Mesendoderm (in vitro differentiated cells): ENCODE data around the gene OR10A2. TPM values are rescaled to one million over a fixed set of nuclear protein-coding genes. Genes with fewer than 3 reads are reported as not detected.
A peak's percentile ranks its signal among the peaks of the same experiment; 100 is the strongest.

Source experiments
- DNase-seq: peaks from one replicate; pipeline ENCODE4 v3.0.0; 2013
- H2AK5ac ChIP-seq: 2 replicates; pipeline ENCODE4 v1.6.1; 2013; ENCODE audit warnings: low read length, inconsistent platforms
- H2BK120ac ChIP-seq: 2 replicates; pipeline ENCODE4 v1.6.1; 2013; ENCODE audit warnings: low read depth, mild to moderate bottlenecking, low read length, moderate library complexity, mixed read lengths
- H2BK15ac ChIP-seq: replicated peaks from 2 replicates; pipeline ENCODE4 v1.6.1; 2013; ENCODE audit warnings: low read depth, mild to moderate bottlenecking, moderate library complexity
- H2BK5ac ChIP-seq: 2 replicates; pipeline ENCODE4 v1.6.1; 2013; ENCODE audit warnings: low read length, inconsistent platforms
- H3K18ac ChIP-seq: 2 replicates; pipeline ENCODE4 v1.6.1; 2013; ENCODE audit warnings: mild to moderate bottlenecking, low read length, mixed read lengths
- H3K23ac ChIP-seq: one replicate; pipeline ENCODE4 v1.6.1; 2013; ENCODE audit warnings: low read length
- H3K27ac ChIP-seq: 2 replicates; pipeline ENCODE4 v1.5.1; 2013; ENCODE audit warnings: low read depth, mild to moderate bottlenecking, inconsistent platforms, low read length, moderate library complexity
- H3K27me3 ChIP-seq: 2 replicates; pipeline ENCODE4 v1.6.1; 2013; ENCODE audit warnings: low read length, control low read depth, mild to moderate bottlenecking, inconsistent platforms; ENCODE audit not compliant: insufficient read depth, poor library complexity
- H3K36me3 ChIP-seq: 2 replicates; pipeline ENCODE4 v1.6.1; 2013; ENCODE audit warnings: low read length, inconsistent platforms; ENCODE audit not compliant: control insufficient read depth, insufficient read depth
- H3K4ac ChIP-seq: one replicate; pipeline ENCODE4 v1.6.1; 2013; ENCODE audit warnings: low read depth, mild to moderate bottlenecking, low read length, moderate library complexity
- H3K4me1 ChIP-seq: 2 replicates; pipeline ENCODE4 v1.6.1; 2013; ENCODE audit warnings: low read depth, low read length, inconsistent platforms; ENCODE audit not compliant: control insufficient read depth
- H3K4me2 ChIP-seq: 2 replicates; pipeline ENCODE4 v1.6.1; 2013; ENCODE audit warnings: low read length
- H3K4me3 ChIP-seq: 2 replicates; pipeline ENCODE4 v1.5.1; 2013; ENCODE audit warnings: mild to moderate bottlenecking, low read length
- H3K56ac ChIP-seq: one replicate; pipeline ENCODE4 v1.6.1; 2013; ENCODE audit warnings: low read length
- H3K79me1 ChIP-seq: 2 replicates; pipeline ENCODE4 v1.6.1; 2013; ENCODE audit warnings: low read length, inconsistent platforms
- H3K79me2 ChIP-seq: 2 replicates; pipeline ENCODE4 v1.6.1; 2013; ENCODE audit warnings: mild to moderate bottlenecking, low read length; ENCODE audit not compliant: control insufficient read depth, insufficient read depth
- H3K9ac ChIP-seq: 2 replicates; pipeline ENCODE4 v1.6.1; 2013; ENCODE audit warnings: low read length, inconsistent platforms
- H4K5ac ChIP-seq: one replicate; pipeline ENCODE4 v1.6.1; 2013; ENCODE audit warnings: low read length
- H4K8ac ChIP-seq: one replicate; pipeline ENCODE4 v1.6.1; 2013; ENCODE audit warnings: low read depth, mild to moderate bottlenecking, control low read depth, low read length, moderate library complexity
- WGBS: extraction: QIAGEN DNeasy Blood & Tissue Kit; methylation state at CpG from one replicate; pipeline ENCODE4 v1.1.7; 2013; ENCODE audit warnings: low lambda C conversion rate, missing lambda C conversion rate; ENCODE audit not compliant: insufficient coverage; ENCODE audit errors: extremely low coverage; 5-methylcytosine and 5-hydroxymethylcytosine counted together
- polyA plus RNA-seq, 2 experiments: library from polyadenylated mRNA; stranded (reverse); fragments of 200-250 nt; gene quantifications; one replicate each; pipeline ENCODE4 v1.2.3, GENCODE V29; 2013

OR10A2 gene
- not detected for polyA plus RNA-seq (2013, experiment 1 of 2)
- polyA plus RNA-seq (2013, experiment 2 of 2), result not detected

- peak; percentile 13 for DNase-seq
- WGBS, result no CpG with 5 or more reads among the region's 1 CpG
- no peak within 1 kb of the TSS for H3K9ac ChIP-seq
- no peak within 1 kb of the TSS for H3K27ac ChIP-seq
- no peak within 1 kb of the TSS for H4K5ac ChIP-seq
- no peaks in the 10 kb centered on the region for H3K27me3 ChIP-seq
- H3K4me3 ChIP-seq, result no peak within 1 kb of the TSS
- H3K79me2 ChIP-seq, result no peaks in the 10 kb centered on the region
- H3K23ac ChIP-seq, result no peak within 1 kb of the TSS
- H2BK5ac ChIP-seq, result no peak within 1 kb of the TSS
- no peak within 1 kb of the TSS for H2AK5ac ChIP-seq
- no peak within 1 kb of the TSS for H3K4ac ChIP-seq
- H3K4me2 ChIP-seq, result no peak within 1 kb of the TSS
- no peak within 1 kb of the TSS for H3K56ac ChIP-seq
- H3K79me1 ChIP-seq, result no peaks in the 10 kb centered on the region
- no peak within 1 kb of the TSS for H2BK15ac ChIP-seq
- H4K8ac ChIP-seq, result no peak within 1 kb of the TSS
- H2BK120ac ChIP-seq, result no peak within 1 kb of the TSS
- no peaks in the 10 kb centered on the region for H3K4me1 ChIP-seq
- no peaks in the 10 kb centered on the region for H3K36me3 ChIP-seq
- no peak within 1 kb of the TSS for H3K18ac ChIP-seq
Observed at GRCh38 chr11:6862961-6863360, at the start of gene OR10A2. Gene OR10A2, plus strand, starts transcription at chr11:6863057. Its CDS starts 6,698 bp downstream, at chr11:6869755.

DNA sequence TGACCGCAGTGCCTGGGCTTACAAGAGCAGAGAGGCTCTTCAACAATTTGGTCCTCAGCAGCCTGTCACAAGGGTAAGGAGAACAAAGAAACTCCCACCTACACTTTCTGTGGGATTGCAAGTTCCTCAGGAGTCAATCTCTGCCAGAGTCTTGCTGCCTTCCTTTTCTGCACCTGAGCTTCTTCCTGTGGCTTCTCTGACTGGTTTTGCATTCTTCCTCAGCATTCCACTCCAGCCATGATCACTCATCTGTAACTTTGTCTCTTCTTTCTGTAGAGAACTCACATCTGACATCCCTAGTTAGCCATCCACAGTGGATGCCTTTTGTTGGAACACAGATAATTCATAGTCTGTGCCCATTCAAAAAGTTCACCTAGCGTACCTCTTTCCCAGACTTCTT is 49.2 kb upstream of the OR10A2 start:
- Histone ChIP-seq H3K4ac (no peak overlapping the region), H3K79me2 (no peaks in the 10 kb centered on the region), H2AK5ac (no peak overlapping the region), H3K4me2 (no peak overlapping the region), H3K79me1 (no peaks in the 10 kb centered on the region), H3K36me3 (no peaks in the 10 kb centered on the region), H2BK5ac (no peak overlapping the region), H3K56ac (no peak overlapping the region), H3K9ac (no peak overlapping the region), H3K4me1 (no peaks in the 10 kb centered on the region), H3K18ac (no peak overlapping the region), H2BK15ac (no peak overlapping the region), H3K27ac (no peak overlapping the region), H3K27me3 (no peaks in the 10 kb centered on the region), H4K8ac (no peak overlapping the region), H3K23ac (no peak overlapping the region), H3K4me3 (no peak overlapping the region), H4K5ac (no peak overlapping the region), H2BK120ac (no peak overlapping the region)
- no CpG with 5 or more reads among the region's 2 CpGs for WGBS
- no peak for DNase-seq

DNA sequence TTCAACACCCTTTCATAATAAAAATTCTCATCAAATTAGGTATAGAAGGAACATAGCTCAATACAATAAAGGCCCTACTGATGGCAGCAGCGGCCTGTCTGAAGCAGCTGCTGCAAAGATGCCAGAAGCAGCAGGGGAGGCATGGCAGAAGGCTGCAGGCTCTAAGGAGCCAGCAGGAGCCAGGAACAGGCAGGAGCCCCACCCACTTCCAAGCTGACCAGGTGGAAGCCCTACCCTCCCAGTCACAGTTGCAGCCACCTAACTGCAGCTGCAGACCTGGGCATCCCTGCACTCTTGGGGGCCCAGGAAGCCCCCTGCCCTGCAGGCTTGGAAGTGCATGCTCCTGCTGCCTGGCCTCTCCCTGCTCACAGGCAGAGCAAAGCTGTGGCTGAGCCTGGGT is 45.2 kb upstream of the OR10A2 start:
- H3K9ac ChIP-seq, result no peak overlapping the region
- no peak overlapping the region for H3K18ac ChIP-seq
- H3K4me3 ChIP-seq, result no peak overlapping the region
- H3K36me3 ChIP-seq, result no peaks in the 10 kb centered on the region
- no peaks in the 10 kb centered on the region for H3K79me1 ChIP-seq
- H2AK5ac ChIP-seq, result no peak overlapping the region
- no peak overlapping the region for H3K23ac ChIP-seq
- no CpG with 5 or more reads among the region's 1 CpG for whole genome bisulfite sequencing
- H2BK120ac ChIP-seq, result no peak overlapping the region
- no peak overlapping the region for H2BK5ac ChIP-seq
- H3K4me2 ChIP-seq, result no peak overlapping the region
- no peaks in the 10 kb centered on the region for H3K27me3 ChIP-seq
- H3K4me1 ChIP-seq, result no peaks in the 10 kb centered on the region
- DNase-seq, result peak; percentile 82
- no peak overlapping the region for H4K5ac ChIP-seq
- no peaks in the 10 kb centered on the region for H3K79me2 ChIP-seq
- H3K4ac ChIP-seq, result no peak overlapping the region
- H3K27ac ChIP-seq, result no peak overlapping the region
- no peak overlapping the region for H4K8ac ChIP-seq
- no peak overlapping the region for H3K56ac ChIP-seq
- H2BK15ac ChIP-seq, result no peak overlapping the region

DNA sequence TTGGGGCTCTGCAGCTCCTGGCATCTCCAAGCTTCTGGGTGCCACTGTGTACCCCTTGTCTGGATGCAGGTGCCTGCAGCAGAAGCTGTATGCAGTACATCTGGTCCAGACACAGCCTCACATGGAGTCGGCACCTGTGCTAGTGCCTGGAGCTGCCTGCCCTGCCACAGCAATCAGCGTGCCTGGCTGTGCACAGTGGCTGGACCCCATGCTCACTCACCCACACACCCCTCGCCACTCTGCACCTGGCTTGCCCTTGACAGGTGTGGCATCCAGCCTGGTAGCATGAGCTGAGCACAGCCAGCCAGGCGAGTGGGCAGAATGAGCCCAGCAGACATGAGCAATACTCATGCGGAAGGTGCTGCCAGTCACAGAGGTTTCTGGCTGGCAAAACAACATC is 43.9 kb upstream of the OR10A2 start:
- H3K23ac ChIP-seq, result no peak overlapping the region
- H4K8ac ChIP-seq, result no peak overlapping the region
- no peaks in the 10 kb centered on the region for H3K79me2 ChIP-seq
- H3K18ac ChIP-seq, result no peak overlapping the region
- H2AK5ac ChIP-seq, result no peak overlapping the region
- H3K56ac ChIP-seq, result no peak overlapping the region
- no peaks in the 10 kb centered on the region for H3K79me1 ChIP-seq
- no peak for DNase-seq
- H3K9ac ChIP-seq, result no peak overlapping the region
- H3K4me1 ChIP-seq, result no peaks in the 10 kb centered on the region
- WGBS, result no CpG with 5 or more reads among the region's 5 CpGs
- H3K36me3 ChIP-seq, result no peaks in the 10 kb centered on the region
- no peak overlapping the region for H2BK15ac ChIP-seq
- no peak overlapping the region for H3K4me3 ChIP-seq
- no peak overlapping the region for H3K27ac ChIP-seq
- H2BK5ac ChIP-seq, result no peak overlapping the region
- H3K27me3 ChIP-seq, result no peaks in the 10 kb centered on the region
- no peak overlapping the region for H2BK120ac ChIP-seq
- H3K4me2 ChIP-seq, result no peak overlapping the region
- H3K4ac ChIP-seq, result no peak overlapping the region
- no peak overlapping the region for H4K5ac ChIP-seq

DNA sequence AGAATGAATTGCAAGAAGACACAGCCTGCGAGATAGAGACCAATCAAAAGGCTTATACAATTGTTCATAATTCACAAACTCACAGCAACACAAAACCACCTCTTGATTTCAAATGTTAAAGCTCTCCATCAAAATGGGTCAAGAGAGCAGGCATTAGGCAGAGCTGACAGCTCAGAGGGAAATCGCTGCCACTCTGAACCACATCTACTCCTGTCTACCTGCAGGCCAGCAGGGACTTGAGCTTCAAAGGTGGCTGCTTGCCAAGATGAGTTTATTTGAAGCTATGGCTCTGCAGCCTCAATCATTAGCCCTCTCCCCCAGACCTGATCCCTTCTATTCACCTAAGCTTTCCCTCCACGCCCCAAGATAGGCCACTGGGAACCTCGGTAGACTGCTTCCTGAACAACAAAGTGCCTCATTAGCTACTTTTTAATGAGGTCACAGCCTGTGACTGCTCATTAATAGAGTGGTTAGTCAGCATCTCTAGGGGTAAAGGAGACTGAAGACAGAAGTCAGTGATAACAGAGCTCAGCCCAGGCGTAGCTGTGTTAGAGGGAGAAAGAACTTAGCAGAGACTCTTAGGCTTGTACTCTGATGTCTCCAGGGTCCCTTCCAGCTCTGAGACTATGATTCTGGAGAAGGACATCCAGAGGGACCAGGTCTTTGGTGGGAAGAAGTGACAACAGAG is 38.6 kb upstream of the OR10A2 start:
- H3K79me1 ChIP-seq, result no peaks in the 10 kb centered on the region
- no peaks in the 10 kb centered on the region for H3K79me2 ChIP-seq
- H2BK120ac ChIP-seq, result no peak overlapping the region
- H2AK5ac ChIP-seq, result no peak overlapping the region
- no peak overlapping the region for H2BK15ac ChIP-seq
- no peaks in the 10 kb centered on the region for H3K4me1 ChIP-seq
- DNase-seq, result no peak
- H2BK5ac ChIP-seq, result no peak overlapping the region
- no peak overlapping the region for H3K18ac ChIP-seq
- H3K36me3 ChIP-seq, result no peaks in the 10 kb centered on the region
- no peak overlapping the region for H3K9ac ChIP-seq
- no peak overlapping the region for H4K5ac ChIP-seq
- H3K27ac ChIP-seq, result no peak overlapping the region
- no peak overlapping the region for H3K23ac ChIP-seq
- H4K8ac ChIP-seq, result no peak overlapping the region
- no CpG with 5 or more reads among the region's 5 CpGs for WGBS
- no peaks in the 10 kb centered on the region for H3K27me3 ChIP-seq
- H3K4ac ChIP-seq, result no peak overlapping the region
- no peak overlapping the region for H3K4me2 ChIP-seq
- no peak overlapping the region for H3K56ac ChIP-seq
- no peak overlapping the region for H3K4me3 ChIP-seq

GRCh38 chr11:6825231-6825744 is 37.6 kb upstream of the OR10A2 start:
- WGBS, result no CpG with 5 or more reads among the region's 7 CpGs
- Histone ChIP-seq H3K27me3 (no peaks in the 10 kb centered on the region), H3K36me3 (no peaks in the 10 kb centered on the region), H3K27ac (no peak overlapping the region), H2BK120ac (no peak overlapping the region), H4K8ac (no peak overlapping the region), H3K4me2 (no peak overlapping the region), H3K79me2 (no peaks in the 10 kb centered on the region), H3K56ac (no peak overlapping the region), H3K4ac (no peak overlapping the region), H2BK15ac (no peak overlapping the region), H3K4me3 (no peak overlapping the region), H3K18ac (no peak overlapping the region), H3K9ac (no peak overlapping the region), H4K5ac (no peak overlapping the region), H3K23ac (no peak overlapping the region), H3K79me1 (no peaks in the 10 kb centered on the region), H2AK5ac (no peak overlapping the region), H3K4me1 (no peaks in the 10 kb centered on the region), H2BK5ac (no peak overlapping the region)
- peak; percentile 49 for DNase-seq
